ENCODE measurements around the gene ESYT2.
A peak's percentile ranks its signal among the peaks of the same experiment; 100 is the strongest.

Gene ESYT2

GRCh38 chr7:158815083-158815799, 14.1 kb downstream of the ESYT2 start:
- no peak for TF ChIP-seq CTCF (conservative IDR thresholded peaks at IDR 0.05; ENCODE audit: control insufficient read depth, insufficient read depth, low read depth, low read length)
- no peak overlapping the region for H3K4me3 ChIP-seq (ENCODE audit: control insufficient read depth, low read depth, low read length)
- DNase-seq (ENCODE audit: low read depth), result peak; percentile 40

GRCh38 chr7:158814637-158815036, 14.7 kb downstream of the ESYT2 start:
- no peak for DNase-seq (ENCODE audit: low read depth)
- TF ChIP-seq CTCF (conservative IDR thresholded peaks at IDR 0.05; ENCODE audit: control insufficient read depth, insufficient read depth, low read depth, low read length), result no peak
- no peak overlapping the region for H3K4me3 ChIP-seq (ENCODE audit: control insufficient read depth, low read depth, low read length)

GRCh38 chr7:158812684-158813083, 16.6 kb downstream of the ESYT2 start:
- DNase-seq (ENCODE audit: low read depth), result no peak
- no peak overlapping the region for H3K4me3 ChIP-seq (ENCODE audit: control insufficient read depth, low read depth, low read length)
- TF ChIP-seq CTCF (conservative IDR thresholded peaks at IDR 0.05; ENCODE audit: control insufficient read depth, insufficient read depth, low read depth, low read length), result no peak

- no peak for DNase-seq (ENCODE audit: low read depth)
- H3K4me3 ChIP-seq (ENCODE audit: control insufficient read depth, low read depth, low read length), result no peak overlapping the region
- TF ChIP-seq CTCF (conservative IDR thresholded peaks at IDR 0.05; ENCODE audit: control insufficient read depth, insufficient read depth, low read depth, low read length), result no peak
These were observed 17.4 kb downstream of the ESYT2 start for GRCh38 chr7:158811894-158812293.

- H3K4me3 ChIP-seq (ENCODE audit: control insufficient read depth, low read depth, low read length), result no peak overlapping the region
- TF ChIP-seq CTCF (conservative IDR thresholded peaks at IDR 0.05; ENCODE audit: control insufficient read depth, insufficient read depth, low read depth, low read length), result no peak
- peak; percentile 84 for DNase-seq (ENCODE audit: low read depth)
These were observed 17.8 kb downstream of the ESYT2 start for GRCh38 chr7:158811461-158811860.

- no peak overlapping the region for H3K4me3 ChIP-seq (ENCODE audit: control insufficient read depth, low read depth, low read length)
- no peak for DNase-seq (ENCODE audit: low read depth)
- TF ChIP-seq CTCF (conservative IDR thresholded peaks at IDR 0.05; ENCODE audit: control insufficient read depth, insufficient read depth, low read depth, low read length), result no peak
These were observed 18.5 kb downstream of the ESYT2 start for GRCh38 chr7:158810846-158811245.
